Measurements from ENCODE around the gene CCND2.

CCND2 gene

GRCh38 chr12:4227046-4227445, 46.5 kb upstream of the CCND2 start:
- Histone ChIP-seq H3F3A (ENCODE audit: low read depth) (no peaks in the 10 kb centered on the region), H3K9me3 (ENCODE audit: insufficient read depth, low read depth, low read length) (no peaks in the 10 kb centered on the region), H3K9me2 (replicated peaks; ENCODE audit: low read depth, low read length) (no peaks in the 10 kb centered on the region), H2AFZ (ENCODE audit: low read length) (no peak overlapping the region), H3K36me3 (ENCODE audit: insufficient read depth, low read length) (no peaks in the 10 kb centered on the region), H3K9ac (ENCODE audit: low read depth, low read length, poor library complexity, severe bottlenecking) (no peak overlapping the region), H3K4me2 (ENCODE audit: low read depth, low read length, poor library complexity, severe bottlenecking) (no peak overlapping the region), H4K20me1 (ENCODE audit: insufficient read depth, low read length, poor library complexity, severe bottlenecking) (no peaks in the 10 kb centered on the region), H3K4me1 (ENCODE audit: insufficient read depth, low read length, poor library complexity, severe bottlenecking) (peaks cover 13% of the 10 kb centered on the region), H3K4me3 (ENCODE audit: low read length, poor library complexity, severe bottlenecking) (no peak overlapping the region), H3K79me2 (ENCODE audit: insufficient read depth, low read length) (no peaks in the 10 kb centered on the region), H3K27me3 (ENCODE audit: insufficient read depth, low read length, poor library complexity, severe bottlenecking) (no peaks in the 10 kb centered on the region)
- TF ChIP-seq CTCF (conservative IDR thresholded peaks at IDR 0.05; ENCODE audit: low read length) (no peak), EZH2phosphoT487 (IDR thresholded peaks at IDR 0.05; ENCODE audit: borderline replicate concordance) (no peak)

GRCh38 chr12:4228122-4228580, 45.4 kb upstream of the CCND2 start:
- Histone ChIP-seq H3K79me2 (ENCODE audit: insufficient read depth, low read length) (no peaks in the 10 kb centered on the region), H3K36me3 (ENCODE audit: insufficient read depth, low read length) (no peaks in the 10 kb centered on the region), H3K4me2 (ENCODE audit: low read depth, low read length, poor library complexity, severe bottlenecking) (no peak overlapping the region), H3K4me3 (ENCODE audit: low read length, poor library complexity, severe bottlenecking) (no peak overlapping the region), H4K20me1 (ENCODE audit: insufficient read depth, low read length, poor library complexity, severe bottlenecking) (no peaks in the 10 kb centered on the region), H2AFZ (ENCODE audit: low read length) (no peak overlapping the region), H3K4me1 (ENCODE audit: insufficient read depth, low read length, poor library complexity, severe bottlenecking) (peaks cover 13% of the 10 kb centered on the region), H3F3A (ENCODE audit: low read depth) (no peaks in the 10 kb centered on the region), H3K9me2 (replicated peaks; ENCODE audit: low read depth, low read length) (no peaks in the 10 kb centered on the region), H3K9me3 (ENCODE audit: insufficient read depth, low read depth, low read length) (no peaks in the 10 kb centered on the region), H3K27me3 (ENCODE audit: insufficient read depth, low read length, poor library complexity, severe bottlenecking) (no peaks in the 10 kb centered on the region), H3K9ac (ENCODE audit: low read depth, low read length, poor library complexity, severe bottlenecking) (no peak overlapping the region)
- no peak for TF ChIP-seq EZH2phosphoT487 (IDR thresholded peaks at IDR 0.05; ENCODE audit: borderline replicate concordance)
- TF ChIP-seq CTCF (conservative IDR thresholded peaks at IDR 0.05; ENCODE audit: low read length): no peak

GRCh38 chr12:4230526-4230925, 43.0 kb upstream of the CCND2 start:
- no peak overlapping the region for H3K4me2 ChIP-seq (ENCODE audit: low read depth, low read length, poor library complexity, severe bottlenecking)
- TF ChIP-seq EZH2phosphoT487 (IDR thresholded peaks at IDR 0.05; ENCODE audit: borderline replicate concordance): no peak
- no peak for TF ChIP-seq CTCF (conservative IDR thresholded peaks at IDR 0.05; ENCODE audit: low read length)
- no peaks in the 10 kb centered on the region for H3K9me3 ChIP-seq (ENCODE audit: insufficient read depth, low read depth, low read length)
- no peaks in the 10 kb centered on the region for H3K4me1 ChIP-seq (ENCODE audit: insufficient read depth, low read length, poor library complexity, severe bottlenecking)
- no peaks in the 10 kb centered on the region for H3K27me3 ChIP-seq (ENCODE audit: insufficient read depth, low read length, poor library complexity, severe bottlenecking)
- no peaks in the 10 kb centered on the region for H3K9me2 ChIP-seq (replicated peaks; ENCODE audit: low read depth, low read length)
- no peak overlapping the region for H2AFZ ChIP-seq (ENCODE audit: low read length)
- no peaks in the 10 kb centered on the region for H3K36me3 ChIP-seq (ENCODE audit: insufficient read depth, low read length)
- H4K20me1 ChIP-seq (ENCODE audit: insufficient read depth, low read length, poor library complexity, severe bottlenecking): no peaks in the 10 kb centered on the region
- no peaks in the 10 kb centered on the region for H3K79me2 ChIP-seq (ENCODE audit: insufficient read depth, low read length)
- no peaks in the 10 kb centered on the region for H3F3A ChIP-seq (ENCODE audit: low read depth)
- no peak overlapping the region for H3K4me3 ChIP-seq (ENCODE audit: low read length, poor library complexity, severe bottlenecking)
- no peak overlapping the region for H3K9ac ChIP-seq (ENCODE audit: low read depth, low read length, poor library complexity, severe bottlenecking)

Measured in Loucy (cell line).